Activated effector memory CD4-positive, alpha-beta T cell treated with anti-CD3 and anti-CD28 coated beads, Interleukin-2, amount 50 U/mL, for 16 hours (primary cell): Measurements from ENCODE around the gene CD53.

ENCODE experiments used
- DNase-seq: peaks from one replicate; pipeline ENCODE4 v3.0.0-alpha.2; 2020

The CD53 gene

GRCh38 chr1:110877364-110877763 lies 4.4 kb downstream of the CD53 start:
- DNase-seq = no peak

GRCh38 chr1:110877776-110878175 lies 4.8 kb downstream of the CD53 start:
- DNase-seq = no peak

GRCh38 chr1:110878591-110878990 lies 5.6 kb downstream of the CD53 start:
- no peak for DNase-seq

- DNase-seq = no peak
Measured at GRCh38 chr1:110878993-110879392, 6.0 kb downstream of the CD53 start.

GRCh38 chr1:110879758-110880606 lies 7.0 kb downstream of the CD53 start:
- peak; percentile 82 for DNase-seq

- peak; percentile 76 for DNase-seq
Measured at GRCh38 chr1:110880708-110881374, 7.9 kb downstream of the CD53 start.

GRCh38 chr1:110888049-110888448 lies 15.1 kb downstream of the CD53 start:
- no peak for DNase-seq

- DNase-seq = no peak
Measured at GRCh38 chr1:110888641-110889040, 15.7 kb downstream of the CD53 start.

GRCh38 chr1:110890474-110891196 lies 17.7 kb downstream of the CD53 start:
- no peak for DNase-seq

GRCh38 chr1:110893908-110894490 lies 21.1 kb downstream of the CD53 start:
- no peak for DNase-seq

GRCh38 chr1:110896090-110896489 lies 23.1 kb downstream of the CD53 start:
- no peak for DNase-seq

- no peak for DNase-seq
Measured at GRCh38 chr1:110897681-110898080, 24.7 kb downstream of the CD53 start.

GRCh38 chr1:110898734-110899457 lies 25.9 kb downstream of the CD53 start:
- no peak for DNase-seq

GRCh38 chr1:110899458-110899843 lies 26.5 kb downstream of the CD53 start:
- DNase-seq = no peak

GRCh38 chr1:110902820-110903463 lies 30.0 kb downstream of the CD53 start:
- DNase-seq = no peak

- no peak for DNase-seq
Measured at GRCh38 chr1:110903853-110904500, 31.0 kb downstream of the CD53 start.

- no peak for DNase-seq
Measured at GRCh38 chr1:110912784-110913183, 39.8 kb downstream of the CD53 start.

- DNase-seq = no peak
Measured at GRCh38 chr1:110914676-110915075, 41.7 kb downstream of the CD53 start.

GRCh38 chr1:110915804-110916203 lies 42.9 kb downstream of the CD53 start:
- no peak for DNase-seq

GRCh38 chr1:110916274-110916668 lies 43.3 kb downstream of the CD53 start:
- no peak for DNase-seq

GRCh38 chr1:110916669-110917306 lies 43.8 kb downstream of the CD53 start:
- peak; percentile 69 for DNase-seq
